Eye (tissue), 1 donor: Measurements from ENCODE around the gene PAQR6.

Source experiments
- DNase-seq: peaks from one replicate; pipeline ENCODE4 v3.0.0-alpha.2; 2015

Gene PAQR6

GRCh38 chr1:156247460-156248322, at the start of gene PAQR6:
PAQR6 (minus strand) TSS chr1:156248056; CDS start chr1:156246731, 1,325 bp downstream.
- DNase-seq = peak; percentile 49

- DNase-seq = peak; percentile 81
Measured at GRCh38 chr1:156295391-156295947, 47.6 kb upstream of the PAQR6 start, which contains the start of gene GLMP. GLMP (minus strand) TSS chr1:156295679; CDS start chr1:156295645, 34 bp downstream.

- DNase-seq = no peak
Measured at GRCh38 chr1:156293895-156294294, 46.0 kb upstream of the PAQR6 start.

GRCh38 chr1:156293098-156293434, 45.2 kb upstream of the PAQR6 start:
- DNase-seq = no peak

GRCh38 chr1:156291226-156292061, 43.6 kb upstream of the PAQR6 start:
- peak; percentile 90 for DNase-seq

- DNase-seq = no peak
Measured at GRCh38 chr1:156289857-156290256, 42.0 kb upstream of the PAQR6 start.

- DNase-seq = no peak
Measured at GRCh38 chr1:156286061-156286460, 38.2 kb upstream of the PAQR6 start.

GRCh38 chr1:156285437-156285836, 37.6 kb upstream of the PAQR6 start:
- no peak for DNase-seq

GRCh38 chr1:156284757-156285156, 36.9 kb upstream of the PAQR6 start:
- no peak for DNase-seq

GRCh38 chr1:156284112-156284511, 36.3 kb upstream of the PAQR6 start, which contains the start of gene TMEM79:
TMEM79 (plus strand) TSS chr1:156284325; CDS start chr1:156285227, 902 bp downstream.
- no peak for DNase-seq

- DNase-seq = no peak
Measured at GRCh38 chr1:156283521-156283920, 35.7 kb upstream of the PAQR6 start.

GRCh38 chr1:156282479-156283222, 34.8 kb upstream of the PAQR6 start, which contains the start of gene SMG5:
SMG5 (minus strand) TSS chr1:156282825; CDS start chr1:156282680, 145 bp downstream.
- peak; percentile 99 for DNase-seq

- DNase-seq = peak; percentile 8
Measured at GRCh38 chr1:156281693-156282478, 34.0 kb upstream of the PAQR6 start.

- DNase-seq = no peak
Measured at GRCh38 chr1:156281281-156281680, 33.4 kb upstream of the PAQR6 start.

GRCh38 chr1:156279837-156280236, 32.0 kb upstream of the PAQR6 start:
- no peak for DNase-seq

- no peak for DNase-seq
Measured at GRCh38 chr1:156276966-156277381, 29.1 kb upstream of the PAQR6 start.

GRCh38 chr1:156276532-156276931, 28.7 kb upstream of the PAQR6 start:
- DNase-seq = no peak

- no peak for DNase-seq
Measured at GRCh38 chr1:156270314-156270713, 22.5 kb upstream of the PAQR6 start.

GRCh38 chr1:156268336-156268735, 20.5 kb upstream of the PAQR6 start:
- DNase-seq = no peak

GRCh38 chr1:156266051-156266450, 18.2 kb upstream of the PAQR6 start:
- DNase-seq = no peak

- no peak for DNase-seq
Measured at GRCh38 chr1:156263288-156263655, 15.4 kb upstream of the PAQR6 start.
